ENCODE measurements around the gene DROSHA. TPM values are rescaled to one million over a fixed set of nuclear protein-coding genes. Genes with fewer than 3 reads are reported as not detected.

DROSHA gene
- total and polyA plus RNA-seq, 2 of the 8 experiments (the other 6 are each of a cell fraction or from before 2014, with no cell fraction given) = 65.9 to 122 TPM

DNA sequence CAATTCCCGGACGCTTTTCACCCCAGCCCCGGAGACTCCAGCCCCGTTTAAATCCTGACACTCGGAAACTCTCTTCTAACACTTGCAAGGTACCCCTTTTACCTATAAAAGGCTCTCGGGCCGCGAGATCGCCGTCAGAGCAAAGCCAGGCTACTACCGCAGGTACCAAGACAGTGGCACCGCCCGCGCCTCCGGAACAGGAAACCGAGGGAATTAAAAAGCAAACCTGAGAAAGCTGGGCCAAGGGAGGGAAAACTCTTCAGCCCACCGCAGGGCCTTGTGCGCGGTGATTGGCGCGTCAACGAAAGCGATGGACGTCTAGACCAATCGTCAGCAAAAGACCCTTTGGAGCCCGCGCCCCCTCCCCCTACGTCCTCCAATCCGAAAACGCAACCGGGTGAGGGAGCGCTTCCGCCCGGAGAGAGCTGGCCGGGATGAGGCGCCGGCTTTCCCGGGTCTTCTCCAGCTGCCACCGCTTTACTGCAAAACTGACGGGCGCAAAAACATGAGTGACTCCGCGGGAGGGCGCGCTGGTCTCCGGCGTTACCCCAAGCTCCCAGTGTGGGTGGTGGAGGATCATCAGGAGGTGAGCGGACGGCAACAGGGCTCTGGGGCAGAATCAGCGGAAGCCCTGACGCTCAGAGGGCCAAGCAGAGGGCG, at the start of gene DROSHA, which contains the start of gene C5orf22 (continued):
- TF ChIP-seq POU5F1 (IDR thresholded peaks at IDR 0.05; ENCODE audit: low read depth, low read length) = no peak
- TF ChIP-seq POLR2A (IDR thresholded peaks at IDR 0.05; ENCODE audit: control extremely low read depth in 1 of 2, low read depth in 2 of 2, low read length in 2 of 2) = peak in 1 of 2 experiments; percentile 76; a peak in 2 of 3 replicates

Measured in H1 (cell line).